ENCODE data around the gene SOX13.

Gene SOX13

GRCh38 chr1:204081164-204081790, 8.4 kb downstream of the SOX13 start:
- no peak for TF ChIP-seq CTCF (IDR thresholded peaks at IDR 0.05; ENCODE audit: extremely low read depth, missing control alignments)

GRCh38 chr1:204081791-204082513, 9.0 kb downstream of the SOX13 start:
- DNase-seq (ENCODE audit: low spot score), result no peak
- TF ChIP-seq CTCF (IDR thresholded peaks at IDR 0.05; ENCODE audit: extremely low read depth, missing control alignments), result no peak

More at GRCh38 chr1:204081164-204081790, 8.4 kb downstream of the SOX13 start:
- DNase-seq (ENCODE audit: low spot score), result no peak

DNA sequence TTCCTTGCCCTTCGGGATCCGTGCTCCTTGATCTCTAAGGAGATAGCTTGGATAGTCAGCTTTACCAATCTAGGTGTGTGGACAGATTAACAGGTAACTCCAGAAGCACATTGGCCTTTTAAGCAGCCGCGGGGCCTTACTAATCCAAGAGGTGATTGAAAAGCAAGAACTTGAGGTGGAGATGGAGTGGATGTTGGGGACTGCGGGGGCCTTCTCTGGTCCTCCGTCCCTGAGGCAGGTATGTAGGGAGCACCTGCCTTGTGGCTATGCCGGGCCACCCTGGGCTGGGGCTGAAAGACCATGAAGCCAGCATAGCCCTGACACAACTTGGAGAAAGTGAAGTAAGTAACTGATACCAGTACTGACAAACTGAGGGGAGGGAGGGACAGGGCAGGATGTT, 10.6 kb downstream of the SOX13 start:
- TF ChIP-seq CTCF (IDR thresholded peaks at IDR 0.05; ENCODE audit: extremely low read depth, missing control alignments), result no peak
- no peak for DNase-seq (ENCODE audit: low spot score)

GRCh38 chr1:204084247-204084772, 11.4 kb downstream of the SOX13 start:
- DNase-seq (ENCODE audit: low spot score), result no peak
- no peak for TF ChIP-seq CTCF (IDR thresholded peaks at IDR 0.05; ENCODE audit: extremely low read depth, missing control alignments)

DNA sequence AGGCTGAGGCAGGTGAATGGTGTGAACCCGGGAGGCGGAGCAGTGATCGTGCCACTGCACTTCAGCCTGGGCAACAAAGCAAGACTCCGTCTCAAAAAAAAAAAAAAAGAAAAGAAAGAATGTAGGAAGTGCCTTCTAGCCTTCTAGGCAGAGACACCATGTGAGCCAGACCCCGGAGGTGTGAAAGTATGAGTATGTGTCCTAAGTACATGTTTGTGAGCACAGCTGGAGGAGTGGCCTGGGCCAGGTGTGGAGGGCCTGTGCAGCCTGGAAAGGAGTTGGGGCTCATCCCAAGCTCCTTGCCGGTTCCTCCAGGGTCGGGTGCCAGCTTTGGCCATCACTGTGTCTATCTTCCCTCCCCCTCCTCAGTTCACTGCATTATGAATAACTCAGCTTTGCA, 13.0 kb downstream of the SOX13 start:
- TF ChIP-seq CTCF (IDR thresholded peaks at IDR 0.05; ENCODE audit: extremely low read depth, missing control alignments), result no peak
- DNase-seq (ENCODE audit: low spot score), result no peak

GRCh38 chr1:204087181-204087892, 14.4 kb downstream of the SOX13 start:
- no peak for DNase-seq (ENCODE audit: low spot score)
- no peak for TF ChIP-seq CTCF (IDR thresholded peaks at IDR 0.05; ENCODE audit: extremely low read depth, missing control alignments)

Data from GM20000 (cell line).